Measurements from ENCODE around the gene AP3D1. TPM values are rescaled to one million over a fixed set of nuclear protein-coding genes. Genes with fewer than 3 reads are reported as not detected.
A peak's percentile ranks its signal among the peaks of the same experiment; 100 is the strongest.

Gene AP3D1
- total RNA-seq, 1 donor from 2014 or later = 109 TPM

DNA sequence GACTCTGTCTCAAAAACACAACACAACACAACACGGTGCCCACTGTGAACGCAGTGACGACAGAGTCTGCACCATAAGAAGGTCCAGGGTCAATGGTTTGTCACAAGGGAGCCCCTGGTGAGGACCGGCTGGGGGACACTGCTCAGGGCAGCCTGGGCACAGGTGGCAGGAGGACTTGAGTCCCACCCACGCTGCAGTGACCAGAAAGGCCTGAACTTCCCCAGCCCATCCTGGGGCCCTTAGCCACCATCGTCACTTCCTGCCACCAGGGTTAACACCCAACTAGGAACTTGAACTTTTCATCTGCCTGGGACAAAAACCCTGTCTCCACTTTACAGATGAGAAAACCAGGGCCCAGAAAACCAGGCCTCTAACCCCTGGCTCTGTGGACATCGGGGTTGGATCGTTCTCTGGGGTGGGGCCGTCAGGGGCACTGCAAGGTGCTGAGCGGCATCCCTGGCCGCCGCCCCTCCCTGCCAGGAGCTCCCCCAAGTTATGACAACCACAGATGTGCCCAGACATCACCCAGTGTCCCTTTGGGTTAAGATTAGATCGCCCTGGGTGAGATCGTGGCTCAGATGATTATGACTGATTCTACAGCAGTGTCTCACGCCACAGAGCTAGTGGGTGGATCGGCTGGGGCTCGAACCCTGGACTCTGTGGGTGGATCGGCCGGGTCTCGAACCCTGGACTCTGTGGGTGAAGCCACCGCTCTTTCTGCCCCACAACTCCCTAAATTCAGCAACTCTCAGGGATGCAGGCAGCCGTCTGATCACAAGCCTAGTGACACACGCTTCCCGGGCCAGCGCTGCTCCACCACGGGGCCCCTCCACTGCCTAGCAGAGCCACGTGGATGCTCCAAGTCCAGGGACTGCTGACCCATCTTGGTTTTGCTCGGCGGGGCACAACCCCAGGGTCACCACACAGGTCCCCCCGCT is 69.2 kb downstream of the AP3D1 start:
- H3K4me1 ChIP-seq = peaks cover 36% of the 10 kb centered on the region

DNA sequence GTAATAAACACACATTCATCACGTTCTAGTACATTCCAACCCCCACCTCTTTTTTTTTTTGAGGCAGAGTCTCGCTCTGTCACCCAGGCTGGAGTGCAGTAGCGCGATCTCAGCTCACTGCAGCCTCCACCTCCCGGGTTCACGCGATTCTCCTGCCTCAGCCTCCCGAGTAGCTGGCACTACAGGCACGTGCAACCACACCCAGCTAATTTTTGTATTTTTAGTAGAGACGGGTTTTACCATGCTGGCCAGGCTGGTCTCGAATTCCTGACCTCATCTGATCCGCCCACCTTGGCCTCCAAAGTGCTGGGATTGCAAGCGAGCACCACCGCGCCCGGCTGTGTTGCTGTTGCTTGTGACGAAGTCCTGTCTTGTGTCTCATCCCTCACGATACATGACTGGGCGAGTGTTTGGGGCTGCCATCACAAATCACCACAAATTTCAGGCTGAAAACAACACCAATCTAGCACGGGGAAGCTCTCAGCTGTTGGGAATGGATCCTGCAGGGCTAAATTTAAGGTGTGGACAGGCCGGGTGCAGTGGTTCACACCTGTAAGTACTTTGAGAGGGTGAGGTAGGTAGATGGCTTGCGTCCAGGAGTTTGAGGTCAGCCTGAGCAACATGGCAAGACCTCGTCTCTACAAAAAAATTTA is 70.9 kb downstream of the AP3D1 start:
- peaks cover 79% of the 10 kb centered on the region for H3K36me3 ChIP-seq
- DNase-seq (no peak), ATAC-seq (peak; percentile 5)
- TF ChIP-seq, protein P1, sequence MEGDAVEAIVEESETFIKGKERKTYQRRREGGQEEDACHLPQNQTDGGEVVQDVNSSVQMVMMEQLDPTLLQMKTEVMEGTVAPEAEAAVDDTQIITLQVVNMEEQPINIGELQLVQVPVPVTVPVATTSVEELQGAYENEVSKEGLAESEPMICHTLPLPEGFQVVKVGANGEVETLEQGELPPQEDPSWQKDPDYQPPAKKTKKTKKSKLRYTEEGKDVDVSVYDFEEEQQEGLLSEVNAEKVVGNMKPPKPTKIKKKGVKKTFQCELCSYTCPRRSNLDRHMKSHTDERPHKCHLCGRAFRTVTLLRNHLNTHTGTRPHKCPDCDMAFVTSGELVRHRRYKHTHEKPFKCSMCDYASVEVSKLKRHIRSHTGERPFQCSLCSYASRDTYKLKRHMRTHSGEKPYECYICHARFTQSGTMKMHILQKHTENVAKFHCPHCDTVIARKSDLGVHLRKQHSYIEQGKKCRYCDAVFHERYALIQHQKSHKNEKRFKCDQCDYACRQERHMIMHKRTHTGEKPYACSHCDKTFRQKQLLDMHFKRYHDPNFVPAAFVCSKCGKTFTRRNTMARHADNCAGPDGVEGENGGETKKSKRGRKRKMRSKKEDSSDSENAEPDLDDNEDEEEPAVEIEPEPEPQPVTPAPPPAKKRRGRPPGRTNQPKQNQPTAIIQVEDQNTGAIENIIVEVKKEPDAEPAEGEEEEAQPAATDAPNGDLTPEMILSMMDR (IDR thresholded peaks at IDR 0.05) = no peak
- H3K4me1 ChIP-seq = peaks cover 22% of the 10 kb centered on the region
- H3K4me3 ChIP-seq = no peak overlapping the region
- intact Hi-C loops (cut with DNase I) = no loop called here
- peak overlapping the region; percentile 82 for H3K27ac ChIP-seq
- H3K9me3 ChIP-seq = no peaks in the 10 kb centered on the region
- no peaks in the 10 kb centered on the region for H3K27me3 ChIP-seq

More for the DNA sequence above, 69.2 kb downstream of the AP3D1 start:
- DNase-seq = no peak
- H3K9me3 ChIP-seq = no peaks in the 10 kb centered on the region
- no peaks in the 10 kb centered on the region for H3K27me3 ChIP-seq
- peak overlapping the region; percentile 47 for H3K4me3 ChIP-seq
- intact Hi-C loops (cut with DNase I) = no loop called here
- H3K36me3 ChIP-seq = peaks cover 62% of the 10 kb centered on the region
- TF ChIP-seq, protein P1 (IDR thresholded peaks at IDR 0.05) = no peak
- H3K27ac ChIP-seq = peak overlapping the region; percentile 82
- ATAC-seq = peak; percentile 69

DNA sequence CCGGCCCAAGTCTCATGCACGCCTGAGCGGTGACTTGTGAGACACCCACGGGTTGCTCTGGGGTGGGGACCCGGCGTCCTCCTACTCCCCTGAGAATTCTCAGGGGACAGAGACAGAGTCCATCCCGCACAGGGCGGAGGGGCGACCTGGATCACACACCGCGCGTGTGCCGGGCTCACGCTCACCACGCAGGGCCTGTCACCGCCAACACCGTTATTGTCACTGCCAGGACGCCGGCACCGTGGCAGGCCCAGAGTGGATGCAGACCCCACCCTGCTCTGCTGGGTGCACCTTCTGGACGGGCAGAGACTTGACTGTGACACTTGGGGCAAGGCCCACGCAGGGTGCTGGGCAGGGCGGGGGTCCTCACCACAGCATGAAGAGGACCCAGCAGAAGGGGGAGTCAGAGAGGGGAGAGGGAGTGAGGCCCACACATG is 71.5 kb downstream of the AP3D1 start:
- TF ChIP-seq, protein P1 (IDR thresholded peaks at IDR 0.05) = no peak
- H3K4me3 ChIP-seq = no peak overlapping the region
- H3K4me1 ChIP-seq = peaks cover 22% of the 10 kb centered on the region
- DNase-seq (no peak), ATAC-seq (no peak)
- H3K36me3 ChIP-seq = peaks cover 83% of the 10 kb centered on the region
- H3K27ac ChIP-seq = peak overlapping the region; percentile 82
- no peaks in the 10 kb centered on the region for H3K27me3 ChIP-seq
- intact Hi-C loops (cut with DNase I) = loop anchor here (10.0 kb wide), 1 partner anchor 165 kb away; no protein-coding TSS in a partner anchor
- H3K9me3 ChIP-seq = no peaks in the 10 kb centered on the region

DNA sequence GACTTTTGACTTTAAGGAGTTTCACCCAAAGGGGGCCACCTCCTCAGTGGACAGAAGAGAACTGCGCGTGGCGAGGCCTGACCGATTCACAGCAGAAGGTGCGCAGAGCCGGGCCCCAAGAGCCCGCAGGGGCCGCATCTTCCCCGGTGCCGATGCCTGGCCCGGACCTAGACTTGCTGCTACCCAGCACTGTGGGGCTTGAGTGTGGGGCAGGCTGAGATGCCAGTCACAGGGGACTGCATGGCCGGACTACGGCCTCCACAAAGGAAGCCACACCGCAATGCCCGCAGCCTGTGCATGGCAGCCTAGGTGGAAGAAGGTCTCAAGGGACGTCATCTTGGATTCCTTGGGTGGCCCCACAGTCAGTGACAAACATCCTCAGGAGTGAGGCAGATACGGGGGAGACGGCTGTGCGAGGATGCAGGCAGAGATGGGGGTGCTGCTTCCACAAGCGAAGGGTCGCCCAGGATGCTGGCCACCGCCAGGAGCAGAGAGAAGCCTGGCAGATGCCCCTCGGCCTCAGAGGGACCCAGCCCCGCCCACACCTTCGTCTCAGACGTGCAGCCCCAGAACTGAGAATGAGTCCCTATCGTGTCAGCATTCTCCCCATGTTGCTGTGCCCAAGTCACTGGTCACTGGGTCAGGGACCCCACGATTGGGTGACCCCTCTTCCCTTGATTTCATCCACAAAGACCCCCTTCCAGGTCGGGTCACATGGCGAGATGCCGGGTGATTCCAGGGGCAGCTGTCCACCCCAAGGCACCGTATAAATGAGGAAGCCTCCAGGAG is 72.1 kb downstream of the AP3D1 start:
- Histone ChIP-seq H3K27ac (no peak overlapping the region), H3K4me1 (peaks cover 22% of the 10 kb centered on the region), H3K27me3 (no peaks in the 10 kb centered on the region), H3K9me3 (no peaks in the 10 kb centered on the region), H3K36me3 (peaks cover 87% of the 10 kb centered on the region), H3K4me3 (no peak overlapping the region)
- TF ChIP-seq, protein P1 (IDR thresholded peaks at IDR 0.05) = no peak
- DNase-seq (no peak), ATAC-seq (no peak)
- intact Hi-C loops (cut with DNase I) = loop anchor here (10.0 kb wide), 1 partner anchor 164 kb away; no protein-coding TSS in a partner anchor

Data from upper lobe of right lung (tissue), 1 donor.